ENCODE results near the gene MUC15.

The MUC15 gene

GRCh38 chr11:26557666-26558065 is 14.4 kb downstream of the MUC15 start:
- peaks cover 18% of the 10 kb centered on the region for H3K9me3 Mint-ChIP-seq
- no peak overlapping the region for H3K4me3 Mint-ChIP-seq
- DNase-seq (ENCODE audit: low spot score in 2 of 2) = no peak
- H3K4me1 Mint-ChIP-seq = no peaks in the 10 kb centered on the region
- no peak overlapping the region for H3K27ac Mint-ChIP-seq (ENCODE audit: low read depth)
- no peaks in the 10 kb centered on the region for H3K27me3 Mint-ChIP-seq
- H3K36me3 Mint-ChIP-seq (ENCODE audit: insufficient read depth) = no peaks in the 10 kb centered on the region
- no peak for ATAC-seq (replicated peaks; ENCODE audit: extremely low read depth, poor library complexity, severe bottlenecking)

- H3K4me1 Mint-ChIP-seq = no peaks in the 10 kb centered on the region
- H3K27ac Mint-ChIP-seq (ENCODE audit: low read depth) = no peak overlapping the region
- ATAC-seq (replicated peaks; ENCODE audit: extremely low read depth, poor library complexity, severe bottlenecking) = no peak
These were observed 15.5 kb downstream of the MUC15 start for GRCh38 chr11:26556582-26556981.

GRCh38 chr11:26554455-26554854 is 17.6 kb downstream of the MUC15 start:
- no peaks in the 10 kb centered on the region for H3K27me3 Mint-ChIP-seq
- no peaks in the 10 kb centered on the region for H3K36me3 Mint-ChIP-seq (ENCODE audit: insufficient read depth)
- DNase-seq (ENCODE audit: low spot score in 2 of 2) (no peak), ATAC-seq (replicated peaks; ENCODE audit: extremely low read depth, poor library complexity, severe bottlenecking) (no peak)
- no peak overlapping the region for H3K4me3 Mint-ChIP-seq
- no peak overlapping the region for H3K27ac Mint-ChIP-seq (ENCODE audit: low read depth)
- no peaks in the 10 kb centered on the region for H3K4me1 Mint-ChIP-seq
- peaks cover 12% of the 10 kb centered on the region for H3K9me3 Mint-ChIP-seq

More at GRCh38 chr11:26556582-26556981, 15.5 kb downstream of the MUC15 start:
- H3K4me3 Mint-ChIP-seq = no peak overlapping the region
- H3K27me3 Mint-ChIP-seq = no peaks in the 10 kb centered on the region
- peaks cover 18% of the 10 kb centered on the region for H3K9me3 Mint-ChIP-seq
- DNase-seq (ENCODE audit: low spot score in 2 of 2) = no peak
- H3K36me3 Mint-ChIP-seq (ENCODE audit: insufficient read depth) = no peaks in the 10 kb centered on the region

GRCh38 chr11:26553182-26553581 is 18.9 kb downstream of the MUC15 start:
- H3K36me3 Mint-ChIP-seq (ENCODE audit: insufficient read depth) = no peaks in the 10 kb centered on the region
- no peak for ATAC-seq (replicated peaks; ENCODE audit: extremely low read depth, poor library complexity, severe bottlenecking)
- H3K27me3 Mint-ChIP-seq = no peaks in the 10 kb centered on the region
- peaks cover 15% of the 10 kb centered on the region for H3K9me3 Mint-ChIP-seq
- no peaks in the 10 kb centered on the region for H3K4me1 Mint-ChIP-seq
- no peak overlapping the region for H3K27ac Mint-ChIP-seq (ENCODE audit: low read depth)
- H3K4me3 Mint-ChIP-seq = no peak overlapping the region
- no peak for DNase-seq (ENCODE audit: low spot score in 2 of 2)

GRCh38 chr11:26551186-26551801 is 20.8 kb downstream of the MUC15 start:
- Mint-ChIP-seq H3K4me1 (no peaks in the 10 kb centered on the region), H3K27ac (ENCODE audit: low read depth) (no peak overlapping the region), H3K9me3 (peaks cover 11% of the 10 kb centered on the region), H3K4me3 (no peak overlapping the region), H3K27me3 (no peaks in the 10 kb centered on the region), H3K36me3 (ENCODE audit: insufficient read depth) (no peaks in the 10 kb centered on the region)
- ATAC-seq (replicated peaks; ENCODE audit: extremely low read depth, poor library complexity, severe bottlenecking) = no peak
- no peak for DNase-seq (ENCODE audit: low spot score in 2 of 2)

- Mint-ChIP-seq H3K4me3 (no peak overlapping the region), H3K27me3 (no peaks in the 10 kb centered on the region), H3K9me3 (peaks cover 11% of the 10 kb centered on the region), H3K4me1 (no peaks in the 10 kb centered on the region), H3K36me3 (ENCODE audit: insufficient read depth) (no peaks in the 10 kb centered on the region), H3K27ac (ENCODE audit: low read depth) (no peak overlapping the region)
- ATAC-seq (replicated peaks; ENCODE audit: extremely low read depth, poor library complexity, severe bottlenecking) (no peak), DNase-seq (ENCODE audit: low spot score in 2 of 2) (no peak)
These were observed 22.0 kb downstream of the MUC15 start for GRCh38 chr11:26550022-26550421.

GRCh38 chr11:26549176-26549575 is 22.9 kb downstream of the MUC15 start:
- Mint-ChIP-seq H3K4me3 (no peak overlapping the region), H3K9me3 (peaks cover 10% of the 10 kb centered on the region), H3K27me3 (no peaks in the 10 kb centered on the region), H3K36me3 (ENCODE audit: insufficient read depth) (no peaks in the 10 kb centered on the region), H3K4me1 (no peaks in the 10 kb centered on the region), H3K27ac (ENCODE audit: low read depth) (no peak overlapping the region)
- no peak for DNase-seq (ENCODE audit: low spot score in 2 of 2)
- ATAC-seq (replicated peaks; ENCODE audit: extremely low read depth, poor library complexity, severe bottlenecking) = no peak

GRCh38 chr11:26541870-26542269 is 30.2 kb downstream of the MUC15 start:
- DNase-seq (ENCODE audit: low spot score in 2 of 2) = no peak
- no peaks in the 10 kb centered on the region for H3K4me1 Mint-ChIP-seq
- H3K36me3 Mint-ChIP-seq (ENCODE audit: insufficient read depth) = no peaks in the 10 kb centered on the region
- H3K4me3 Mint-ChIP-seq = no peak overlapping the region
- peaks cover 13% of the 10 kb centered on the region for H3K9me3 Mint-ChIP-seq
- no peaks in the 10 kb centered on the region for H3K27me3 Mint-ChIP-seq
- H3K27ac Mint-ChIP-seq (ENCODE audit: low read depth) = no peak overlapping the region
- no peak for ATAC-seq (replicated peaks; ENCODE audit: extremely low read depth, poor library complexity, severe bottlenecking)

GRCh38 chr11:26539517-26539916 is 32.5 kb downstream of the MUC15 start:
- Mint-ChIP-seq H3K9me3 (peaks cover 13% of the 10 kb centered on the region), H3K27me3 (no peaks in the 10 kb centered on the region), H3K27ac (ENCODE audit: low read depth) (no peak overlapping the region), H3K4me3 (no peak overlapping the region), H3K36me3 (ENCODE audit: insufficient read depth) (no peaks in the 10 kb centered on the region), H3K4me1 (no peaks in the 10 kb centered on the region)
- ATAC-seq (replicated peaks; ENCODE audit: extremely low read depth, poor library complexity, severe bottlenecking) (no peak), DNase-seq (ENCODE audit: low spot score in 2 of 2) (no peak)

- ATAC-seq (replicated peaks; ENCODE audit: extremely low read depth, poor library complexity, severe bottlenecking) (no peak), DNase-seq (ENCODE audit: low spot score in 2 of 2) (no peak)
- Mint-ChIP-seq H3K36me3 (ENCODE audit: insufficient read depth) (no peaks in the 10 kb centered on the region), H3K4me1 (no peaks in the 10 kb centered on the region), H3K27me3 (no peaks in the 10 kb centered on the region), H3K27ac (ENCODE audit: low read depth) (no peak overlapping the region), H3K9me3 (peaks cover 14% of the 10 kb centered on the region), H3K4me3 (no peak overlapping the region)
These were observed 34.7 kb downstream of the MUC15 start for GRCh38 chr11:26537341-26537740.

- H3K27ac Mint-ChIP-seq (ENCODE audit: low read depth) = no peak overlapping the region
- no peaks in the 10 kb centered on the region for H3K36me3 Mint-ChIP-seq (ENCODE audit: insufficient read depth)
- ATAC-seq (replicated peaks; ENCODE audit: extremely low read depth, poor library complexity, severe bottlenecking) = no peak
- no peaks in the 10 kb centered on the region for H3K27me3 Mint-ChIP-seq
- H3K4me3 Mint-ChIP-seq = no peak overlapping the region
- H3K9me3 Mint-ChIP-seq = peaks cover 12% of the 10 kb centered on the region
- DNase-seq (ENCODE audit: low spot score in 2 of 2) = no peak
- no peaks in the 10 kb centered on the region for H3K4me1 Mint-ChIP-seq
These were observed 44.4 kb downstream of the MUC15 start for GRCh38 chr11:26527685-26528084.

- no peaks in the 10 kb centered on the region for H3K27me3 Mint-ChIP-seq
- H3K36me3 Mint-ChIP-seq (ENCODE audit: insufficient read depth) = no peaks in the 10 kb centered on the region
- no peaks in the 10 kb centered on the region for H3K4me1 Mint-ChIP-seq
- H3K9me3 Mint-ChIP-seq = peaks cover 14% of the 10 kb centered on the region
- ATAC-seq (replicated peaks; ENCODE audit: extremely low read depth, poor library complexity, severe bottlenecking) (no peak), DNase-seq (ENCODE audit: low spot score in 2 of 2) (no peak)
- no peak overlapping the region for H3K4me3 Mint-ChIP-seq
- no peak overlapping the region for H3K27ac Mint-ChIP-seq (ENCODE audit: low read depth)
These were observed 49.0 kb downstream of the MUC15 start for GRCh38 chr11:26522912-26523610.

- Mint-ChIP-seq H3K4me3 (no peak overlapping the region), H3K27ac (ENCODE audit: low read depth) (no peak overlapping the region), H3K36me3 (ENCODE audit: insufficient read depth) (no peaks in the 10 kb centered on the region), H3K9me3 (peaks cover 10% of the 10 kb centered on the region), H3K27me3 (no peaks in the 10 kb centered on the region), H3K4me1 (no peaks in the 10 kb centered on the region)
- ATAC-seq (replicated peaks; ENCODE audit: extremely low read depth, poor library complexity, severe bottlenecking) (no peak), DNase-seq (ENCODE audit: low spot score in 2 of 2) (no peak)
These were observed 52.6 kb downstream of the MUC15 start for GRCh38 chr11:26519469-26519868.
